Activated naive CD4-positive, alpha-beta T cell treated with anti-CD3 and anti-CD28 coated beads, Interleukin-2, amount 50 U/mL, for 24 hours (primary cell): ENCODE measurements around the gene IL17RB.

Experiments used
- H3K27ac Mint-ChIP-seq: one replicate; pipeline ENCODE4 v1.8.0; 2021; ENCODE audit warnings: mild to moderate bottlenecking, mixed read lengths
- H3K27me3 Mint-ChIP-seq: one replicate; pipeline ENCODE4 v1.8.0; 2021; ENCODE audit warnings: mixed read lengths
- H3K36me3 Mint-ChIP-seq: one replicate; pipeline ENCODE4 v1.8.0; 2021; ENCODE audit warnings: mixed read lengths
- H3K4me1 Mint-ChIP-seq: one replicate; pipeline ENCODE4 v1.8.0; 2021; ENCODE audit warnings: mixed read lengths
- H3K4me3 Mint-ChIP-seq: one replicate; pipeline ENCODE4 v1.8.0; 2021; ENCODE audit warnings: mild to moderate bottlenecking, mixed read lengths
- H3K9me3 Mint-ChIP-seq: one replicate; pipeline ENCODE4 v1.8.0; 2021; ENCODE audit warnings: mixed read lengths

Gene IL17RB

GRCh38 chr3:53808496-53808895 lies 37.9 kb upstream of the IL17RB start:
- Mint-ChIP-seq H3K9me3 (no peaks in the 10 kb centered on the region), H3K27ac (no peak overlapping the region), H3K4me1 (no peaks in the 10 kb centered on the region), H3K36me3 (no peaks in the 10 kb centered on the region), H3K4me3 (no peak overlapping the region), H3K27me3 (no peaks in the 10 kb centered on the region)

- H3K4me1 Mint-ChIP-seq, result no peaks in the 10 kb centered on the region
- H3K36me3 Mint-ChIP-seq, result no peaks in the 10 kb centered on the region
- H3K27me3 Mint-ChIP-seq, result no peaks in the 10 kb centered on the region
- no peaks in the 10 kb centered on the region for H3K9me3 Mint-ChIP-seq
- H3K4me3 Mint-ChIP-seq, result no peak overlapping the region
- H3K27ac Mint-ChIP-seq, result no peak overlapping the region
Measured at GRCh38 chr3:53809267-53809666, 37.1 kb upstream of the IL17RB start.

GRCh38 chr3:53809764-53810400 lies 36.5 kb upstream of the IL17RB start:
- Mint-ChIP-seq H3K27ac (no peak overlapping the region), H3K4me1 (no peaks in the 10 kb centered on the region), H3K27me3 (no peaks in the 10 kb centered on the region), H3K4me3 (no peak overlapping the region), H3K36me3 (no peaks in the 10 kb centered on the region), H3K9me3 (no peaks in the 10 kb centered on the region)

- H3K4me1 Mint-ChIP-seq, result no peaks in the 10 kb centered on the region
- no peaks in the 10 kb centered on the region for H3K9me3 Mint-ChIP-seq
- H3K27ac Mint-ChIP-seq, result no peak overlapping the region
- no peaks in the 10 kb centered on the region for H3K27me3 Mint-ChIP-seq
- H3K4me3 Mint-ChIP-seq, result no peak overlapping the region
- no peaks in the 10 kb centered on the region for H3K36me3 Mint-ChIP-seq
Measured at GRCh38 chr3:53811143-53811927, 35.0 kb upstream of the IL17RB start.

- Mint-ChIP-seq H3K9me3 (no peaks in the 10 kb centered on the region), H3K27me3 (no peaks in the 10 kb centered on the region), H3K27ac (no peak overlapping the region), H3K4me3 (no peak overlapping the region), H3K36me3 (no peaks in the 10 kb centered on the region), H3K4me1 (no peaks in the 10 kb centered on the region)
Measured at GRCh38 chr3:53812434-53812833, 33.9 kb upstream of the IL17RB start.

GRCh38 chr3:53813229-53813628 lies 33.1 kb upstream of the IL17RB start:
- no peaks in the 10 kb centered on the region for H3K36me3 Mint-ChIP-seq
- no peaks in the 10 kb centered on the region for H3K27me3 Mint-ChIP-seq
- no peak overlapping the region for H3K27ac Mint-ChIP-seq
- H3K4me1 Mint-ChIP-seq, result no peaks in the 10 kb centered on the region
- H3K4me3 Mint-ChIP-seq, result no peak overlapping the region
- H3K9me3 Mint-ChIP-seq, result no peaks in the 10 kb centered on the region

- H3K27ac Mint-ChIP-seq, result no peak overlapping the region
- H3K4me3 Mint-ChIP-seq, result no peak overlapping the region
- H3K9me3 Mint-ChIP-seq, result no peaks in the 10 kb centered on the region
- no peaks in the 10 kb centered on the region for H3K4me1 Mint-ChIP-seq
- no peaks in the 10 kb centered on the region for H3K27me3 Mint-ChIP-seq
- H3K36me3 Mint-ChIP-seq, result no peaks in the 10 kb centered on the region
Measured at GRCh38 chr3:53813876-53814275, 32.5 kb upstream of the IL17RB start.

- H3K4me3 Mint-ChIP-seq, result no peak overlapping the region
- H3K27ac Mint-ChIP-seq, result no peak overlapping the region
- H3K36me3 Mint-ChIP-seq, result no peaks in the 10 kb centered on the region
- H3K27me3 Mint-ChIP-seq, result no peaks in the 10 kb centered on the region
- H3K9me3 Mint-ChIP-seq, result no peaks in the 10 kb centered on the region
- H3K4me1 Mint-ChIP-seq, result no peaks in the 10 kb centered on the region
Measured at GRCh38 chr3:53815067-53815466, 31.3 kb upstream of the IL17RB start.

- Mint-ChIP-seq H3K27me3 (no peaks in the 10 kb centered on the region), H3K4me3 (no peak overlapping the region), H3K9me3 (no peaks in the 10 kb centered on the region), H3K4me1 (no peaks in the 10 kb centered on the region), H3K27ac (no peak overlapping the region), H3K36me3 (no peaks in the 10 kb centered on the region)
Measured at GRCh38 chr3:53815651-53816050, 30.7 kb upstream of the IL17RB start.

GRCh38 chr3:53816425-53816824 lies 29.9 kb upstream of the IL17RB start:
- Mint-ChIP-seq H3K27me3 (no peaks in the 10 kb centered on the region), H3K4me1 (no peaks in the 10 kb centered on the region), H3K27ac (no peak overlapping the region), H3K9me3 (no peaks in the 10 kb centered on the region), H3K36me3 (no peaks in the 10 kb centered on the region), H3K4me3 (no peak overlapping the region)

- no peaks in the 10 kb centered on the region for H3K36me3 Mint-ChIP-seq
- no peak overlapping the region for H3K27ac Mint-ChIP-seq
- no peaks in the 10 kb centered on the region for H3K9me3 Mint-ChIP-seq
- H3K27me3 Mint-ChIP-seq, result no peaks in the 10 kb centered on the region
- no peaks in the 10 kb centered on the region for H3K4me1 Mint-ChIP-seq
- H3K4me3 Mint-ChIP-seq, result no peak overlapping the region
Measured at GRCh38 chr3:53817211-53817610, 29.2 kb upstream of the IL17RB start.

GRCh38 chr3:53817809-53818208 lies 28.6 kb upstream of the IL17RB start:
- H3K27ac Mint-ChIP-seq, result no peak overlapping the region
- no peaks in the 10 kb centered on the region for H3K36me3 Mint-ChIP-seq
- no peaks in the 10 kb centered on the region for H3K9me3 Mint-ChIP-seq
- H3K4me1 Mint-ChIP-seq, result no peaks in the 10 kb centered on the region
- H3K27me3 Mint-ChIP-seq, result no peaks in the 10 kb centered on the region
- H3K4me3 Mint-ChIP-seq, result no peak overlapping the region

- Mint-ChIP-seq H3K4me1 (no peaks in the 10 kb centered on the region), H3K27me3 (no peaks in the 10 kb centered on the region), H3K36me3 (no peaks in the 10 kb centered on the region), H3K27ac (no peak overlapping the region), H3K9me3 (no peaks in the 10 kb centered on the region), H3K4me3 (no peak overlapping the region)
Measured at GRCh38 chr3:53818221-53819162, 27.9 kb upstream of the IL17RB start.

- Mint-ChIP-seq H3K9me3 (no peaks in the 10 kb centered on the region), H3K27me3 (peaks cover under 1% of the 10 kb centered on the region), H3K4me1 (no peaks in the 10 kb centered on the region), H3K27ac (no peak overlapping the region), H3K36me3 (no peaks in the 10 kb centered on the region), H3K4me3 (no peak overlapping the region)
Measured at GRCh38 chr3:53819163-53819868, 27.1 kb upstream of the IL17RB start.

- no peaks in the 10 kb centered on the region for H3K36me3 Mint-ChIP-seq
- no peaks in the 10 kb centered on the region for H3K9me3 Mint-ChIP-seq
- no peak overlapping the region for H3K4me3 Mint-ChIP-seq
- H3K27ac Mint-ChIP-seq, result no peak overlapping the region
- H3K4me1 Mint-ChIP-seq, result no peaks in the 10 kb centered on the region
- peaks cover 3% of the 10 kb centered on the region for H3K27me3 Mint-ChIP-seq
Measured at GRCh38 chr3:53820084-53820483, 26.3 kb upstream of the IL17RB start.
